Ecto neural progenitor cell (in vitro differentiated cells): ENCODE data around the gene SCN11A.
"Not testable (repeated sequence)": the region's sequence is repeated elsewhere in the genome, so short reads cannot be mapped to it uniquely, and the experiment has no call there.

ENCODE experiments used
- DNase-seq: peaks from one replicate; pipeline ENCODE4 v3.0.0-alpha.2; 2018; ENCODE audit warnings: low spot score

The SCN11A gene

GRCh38 chr3:39065197-39065596, 13.5 kb upstream of the SCN11A start:
- DNase-seq = no peak

- DNase-seq = no peak
These were observed 12.9 kb upstream of the SCN11A start for GRCh38 chr3:39064646-39065045.

GRCh38 chr3:39063143-39063542, 11.4 kb upstream of the SCN11A start:
- no peak for DNase-seq

- no peak for DNase-seq
These were observed 10.4 kb upstream of the SCN11A start for GRCh38 chr3:39062180-39062579.

GRCh38 chr3:39061228-39061627, 9.5 kb upstream of the SCN11A start:
- DNase-seq = not testable (repeated sequence)

GRCh38 chr3:39056151-39056550, 4.4 kb upstream of the SCN11A start:
- DNase-seq = no peak

- no peak for DNase-seq
These were observed 2.0 kb upstream of the SCN11A start for GRCh38 chr3:39053696-39054095.

- DNase-seq = no peak
These were observed 839 bp upstream of the SCN11A start for GRCh38 chr3:39052583-39052982.

GRCh38 chr3:39050029-39050428, 1.7 kb downstream of the SCN11A start:
- no peak for DNase-seq

- no peak for DNase-seq
These were observed 13.6 kb downstream of the SCN11A start for GRCh38 chr3:39038165-39038564.

GRCh38 chr3:39029556-39029955, 22.2 kb downstream of the SCN11A start:
- no peak for DNase-seq

GRCh38 chr3:39028546-39028945, 23.2 kb downstream of the SCN11A start:
- no peak for DNase-seq

GRCh38 chr3:39025222-39025970, 26.3 kb downstream of the SCN11A start:
- no peak for DNase-seq

GRCh38 chr3:39024497-39024896, 27.2 kb downstream of the SCN11A start:
- DNase-seq = no peak

- no peak for DNase-seq
These were observed 29.5 kb downstream of the SCN11A start for GRCh38 chr3:39022286-39022630.

- no peak for DNase-seq
These were observed 30.1 kb downstream of the SCN11A start for GRCh38 chr3:39021465-39022285.

- DNase-seq = no peak
These were observed 30.7 kb downstream of the SCN11A start for GRCh38 chr3:39021029-39021428.

GRCh38 chr3:39019299-39019698, 32.4 kb downstream of the SCN11A start:
- no peak for DNase-seq

- no peak for DNase-seq
These were observed 36.3 kb downstream of the SCN11A start for GRCh38 chr3:39015418-39015817.

GRCh38 chr3:39013921-39014509, 37.7 kb downstream of the SCN11A start:
- no peak for DNase-seq

- no peak for DNase-seq
These were observed 38.5 kb downstream of the SCN11A start for GRCh38 chr3:39013289-39013688.

- DNase-seq = no peak
These were observed 40.5 kb downstream of the SCN11A start for GRCh38 chr3:39011191-39011736.

GRCh38 chr3:39005295-39005694, 46.4 kb downstream of the SCN11A start:
- no peak for DNase-seq
